H9 (cell line): ENCODE results near the gene FOXC2. TPM values are rescaled to one million over a fixed set of nuclear protein-coding genes. Genes with fewer than 3 reads are reported as not detected.

ENCODE experiments used
- DNase-seq: peaks from one replicate; pipeline ENCODE4 v3.0.0-alpha.2; 2017
- H2AFZ ChIP-seq: one replicate; pipeline ENCODE4 v1.6.1; 2013; ENCODE audit warnings: mild to moderate bottlenecking, low read length, control low read depth, moderate library complexity
- H2AK5ac ChIP-seq: 2 replicates; pipeline ENCODE4 v1.6.1; 2013; ENCODE audit warnings: low read length, control low read depth, mixed read lengths; ENCODE audit not compliant: insufficient read length
- H2BK120ac ChIP-seq: one replicate; pipeline ENCODE4 v1.6.1; 2013; ENCODE audit warnings: low read depth, mild to moderate bottlenecking, low read length, control low read depth, inconsistent platforms; ENCODE audit not compliant: poor library complexity, severe bottlenecking
- H2BK12ac ChIP-seq: 2 replicates; pipeline ENCODE4 v1.6.1; 2013; ENCODE audit warnings: low read length, control low read depth, mixed read lengths, low read depth; ENCODE audit not compliant: insufficient read length
- H2BK15ac ChIP-seq: 2 replicates; pipeline ENCODE4 v1.6.1; 2013; ENCODE audit warnings: low read depth, low read length, control low read depth
- H2BK20ac ChIP-seq: one replicate; pipeline ENCODE4 v1.6.1; 2013; ENCODE audit warnings: low read depth, mild to moderate bottlenecking, low read length, control low read depth, inconsistent platforms; ENCODE audit not compliant: poor library complexity, severe bottlenecking
- H2BK5ac ChIP-seq: 2 replicates; pipeline ENCODE4 v1.6.1; 2013; ENCODE audit warnings: low read length, control low read depth, mixed read lengths; ENCODE audit not compliant: insufficient read length
- H3K14ac ChIP-seq: 2 replicates; pipeline ENCODE4 v1.6.1; 2013; ENCODE audit warnings: low read length, control low read depth; ENCODE audit not compliant: insufficient read depth
- H3K18ac ChIP-seq: 2 replicates; pipeline ENCODE4 v1.6.1; 2013; ENCODE audit warnings: low read depth, mild to moderate bottlenecking, mixed read lengths, low read length, control low read depth; ENCODE audit not compliant: insufficient read length
- H3K23ac ChIP-seq: 2 replicates; pipeline ENCODE4 v1.6.1; 2013; ENCODE audit warnings: low read length, control low read depth, mixed read lengths, low read depth; ENCODE audit not compliant: insufficient read length
- H3K23me2 ChIP-seq: 2 replicates; pipeline ENCODE4 v1.6.1; 2013; ENCODE audit warnings: low read depth, mild to moderate bottlenecking, mixed read lengths, low read length, control low read depth; ENCODE audit not compliant: insufficient read length, poor library complexity, severe bottlenecking
- H3K27ac ChIP-seq: 2 replicates; pipeline ENCODE4 v1.5.1; 2013; ENCODE audit warnings: low read length, control low read depth, mixed read lengths, low read depth; ENCODE audit not compliant: insufficient read length
- H3K27me3 ChIP-seq: 2 replicates; pipeline ENCODE4 v1.6.1; 2013; ENCODE audit warnings: low read length, control low read depth, inconsistent platforms; ENCODE audit not compliant: insufficient read depth
- H3K4ac ChIP-seq: 2 replicates; pipeline ENCODE4 v1.6.1; 2013; ENCODE audit warnings: low read depth, mild to moderate bottlenecking, control low read depth, inconsistent platforms, low read length, moderate library complexity
- H3K4me1 ChIP-seq: 2 replicates; pipeline ENCODE4 v1.6.1; 2013; ENCODE audit warnings: low read length, control low read depth, inconsistent platforms; ENCODE audit not compliant: insufficient read depth
- H3K4me2 ChIP-seq: 2 replicates; pipeline ENCODE4 v1.6.1; 2013; ENCODE audit warnings: low read length, control low read depth, mixed read lengths; ENCODE audit not compliant: insufficient read length, insufficient read depth
- H3K56ac ChIP-seq: 2 replicates; pipeline ENCODE4 v1.6.1; 2013; ENCODE audit warnings: low read depth, mild to moderate bottlenecking, mixed read lengths, low read length, control low read depth; ENCODE audit not compliant: insufficient read length
- H3K79me1 ChIP-seq: 2 replicates; pipeline ENCODE4 v1.6.1; 2013; ENCODE audit warnings: low read depth, mild to moderate bottlenecking, moderate library complexity, low read length, control low read depth, inconsistent platforms; ENCODE audit not compliant: insufficient read depth, poor library complexity, severe bottlenecking
- H3K79me2 ChIP-seq: 2 replicates; pipeline ENCODE4 v1.6.1; 2013; ENCODE audit warnings: low read length, control low read depth, inconsistent platforms; ENCODE audit not compliant: insufficient read depth
- H3K9ac ChIP-seq: 2 replicates; pipeline ENCODE4 v1.6.1; 2013; ENCODE audit warnings: low read length, control low read depth, mixed read lengths; ENCODE audit not compliant: insufficient read length; ENCODE audit errors: extremely low read depth
- H3K9me3 ChIP-seq: one replicate; pipeline ENCODE4 v1.6.1; 2013; ENCODE audit warnings: low read depth, low read length, inconsistent platforms; ENCODE audit not compliant: control insufficient read depth
- H3T11ph ChIP-seq: one replicate; pipeline ENCODE4 v1.6.1; 2013; ENCODE audit warnings: mild to moderate bottlenecking, low read length, control low read depth, inconsistent platforms
- H4K20me1 ChIP-seq: one replicate; pipeline ENCODE4 v1.6.1; 2013; ENCODE audit not compliant: control insufficient read depth, insufficient read length, insufficient read depth
- H4K5ac ChIP-seq: 2 replicates; pipeline ENCODE4 v1.6.1; 2013; ENCODE audit warnings: low read depth, mild to moderate bottlenecking, mixed read lengths, low read length, control low read depth; ENCODE audit not compliant: insufficient read length
- H4K8ac ChIP-seq: replicated peaks from 2 replicates; pipeline ENCODE4 v1.6.1; 2013; ENCODE audit warnings: low read length, control low read depth, mixed read lengths, low read depth; ENCODE audit not compliant: insufficient read length
- H4K91ac ChIP-seq: 2 replicates; pipeline ENCODE4 v1.6.1; 2013; ENCODE audit warnings: low read depth, mild to moderate bottlenecking, moderate library complexity, mixed read lengths, low read length, control low read depth; ENCODE audit not compliant: insufficient read length
- H3K27ac Mint-ChIP-seq, 3 experiments: 2 replicates in 2 of 3; 3 replicates in 1 of 3; pipeline ENCODE4 v1.8.0; 2020 to 2021; ENCODE audit warnings: mixed read lengths in 3 of 3, mild to moderate bottlenecking in 1 of 3, moderate library complexity in 1 of 3
- H3K27me3 Mint-ChIP-seq: 2 replicates; pipeline ENCODE4 v1.8.0; 2021; ENCODE audit warnings: low read depth, mild to moderate bottlenecking, moderate library complexity, mixed read lengths
- H3K36me3 Mint-ChIP-seq, 3 experiments: 2 replicates in 2 of 3; 3 replicates in 1 of 3; pipeline ENCODE4 v1.8.0; 2020 to 2021; ENCODE audit warnings: low read depth in 3 of 3, mixed read lengths in 3 of 3; ENCODE audit not compliant: insufficient read depth in 1 of 3
- H3K4me1 Mint-ChIP-seq, 2 experiments: 2 replicates each; pipeline ENCODE4 v1.8.0; 2020; ENCODE audit warnings: mixed read lengths in 2 of 2
- H3K4me3 Mint-ChIP-seq, 2 experiments: 2 replicates in 1 of 2; 3 replicates in 1 of 2; pipeline ENCODE4 v1.8.0; 2020 to 2021; ENCODE audit warnings: mild to moderate bottlenecking in 2 of 2, mixed read lengths in 2 of 2, moderate library complexity in 1 of 2
- H3K9me3 Mint-ChIP-seq, 2 experiments: 2 replicates in 1 of 2; 3 replicates in 1 of 2; pipeline ENCODE4 v1.8.0; 2020; ENCODE audit warnings: mild to moderate bottlenecking in 2 of 2, mixed read lengths in 2 of 2, moderate library complexity in 1 of 2
- WGBS: extraction: QIAGEN DNeasy Blood & Tissue Kit; methylation state at CpG from one replicate; pipeline ENCODE4 v1.1.7; 2013; ENCODE audit warnings: missing lambda C conversion rate, low lambda C conversion rate, mixed read lengths; ENCODE audit not compliant: insufficient read length; ENCODE audit errors: extremely low coverage; 5-methylcytosine and 5-hydroxymethylcytosine counted together
- total RNA-seq: library from RNA; stranded (reverse); gene quantifications from 2 replicates; pipeline ENCODE4 v1.2.1, GENCODE V29; 2021
- TF ChIP-seq, protein P1 (sequence below): fragments of 200-600 bp; sonication (generic); conservative IDR thresholded peaks from 3 replicates; pipeline ENCODE4 v1.8.0; 2021; ENCODE audit warnings: antibody characterized with exemption, mild to moderate bottlenecking

The FOXC2 gene
- total RNA-seq, 1 experiment from 2014 or later = not detected

GRCh38 chr16:86575754-86576557 lies 9.3 kb downstream of the FOXC2 start:
- Histone ChIP-seq H3K27ac (no peak overlapping the region), H3K56ac (no peak overlapping the region), H4K91ac (no peak overlapping the region), H2BK12ac (no peak overlapping the region), H3K23ac (no peak overlapping the region), H3K79me2 (no peaks in the 10 kb centered on the region), H3K18ac (no peak overlapping the region), H4K8ac (no peak overlapping the region), H4K5ac (no peak overlapping the region), H3K9me3 (no peaks in the 10 kb centered on the region), H2BK120ac (no peak overlapping the region), H2BK5ac (no peak overlapping the region), H3K79me1 (no peaks in the 10 kb centered on the region), H3K4me2 (peak overlapping the region; percentile 54), H3T11ph (no peak overlapping the region), H3K9ac (no peak overlapping the region), H2AFZ (no peak overlapping the region), H3K27me3 (peaks cover 85% of the 10 kb centered on the region), H3K14ac (no peak overlapping the region; the same call in 1 of the 2 replicates), H2BK15ac (no peak overlapping the region), H2AK5ac (no peak overlapping the region), H3K23me2 (peaks cover 14% of the 10 kb centered on the region), H3K4ac (no peak overlapping the region), H2BK20ac (no peak overlapping the region), H3K4me1 (peaks cover 12% of the 10 kb centered on the region; the same call in 1 of the 2 replicates), H4K20me1 (no peaks in the 10 kb centered on the region)
- DNase-seq = peak; percentile 95
- H3K36me3 Mint-ChIP-seq = peaks cover 0 to 1% (median 0%) of the 10 kb centered on the region in 3 experiments; a peak in 2 of 7 replicates
- WGBS = no CpG with 5 or more reads among the region's 54 CpGs
- H3K9me3 Mint-ChIP-seq = peaks cover 3 to 5% of the 10 kb centered on the region in 2 experiments; a peak in 3 of 5 replicates
- TF ChIP-seq, protein P1, sequence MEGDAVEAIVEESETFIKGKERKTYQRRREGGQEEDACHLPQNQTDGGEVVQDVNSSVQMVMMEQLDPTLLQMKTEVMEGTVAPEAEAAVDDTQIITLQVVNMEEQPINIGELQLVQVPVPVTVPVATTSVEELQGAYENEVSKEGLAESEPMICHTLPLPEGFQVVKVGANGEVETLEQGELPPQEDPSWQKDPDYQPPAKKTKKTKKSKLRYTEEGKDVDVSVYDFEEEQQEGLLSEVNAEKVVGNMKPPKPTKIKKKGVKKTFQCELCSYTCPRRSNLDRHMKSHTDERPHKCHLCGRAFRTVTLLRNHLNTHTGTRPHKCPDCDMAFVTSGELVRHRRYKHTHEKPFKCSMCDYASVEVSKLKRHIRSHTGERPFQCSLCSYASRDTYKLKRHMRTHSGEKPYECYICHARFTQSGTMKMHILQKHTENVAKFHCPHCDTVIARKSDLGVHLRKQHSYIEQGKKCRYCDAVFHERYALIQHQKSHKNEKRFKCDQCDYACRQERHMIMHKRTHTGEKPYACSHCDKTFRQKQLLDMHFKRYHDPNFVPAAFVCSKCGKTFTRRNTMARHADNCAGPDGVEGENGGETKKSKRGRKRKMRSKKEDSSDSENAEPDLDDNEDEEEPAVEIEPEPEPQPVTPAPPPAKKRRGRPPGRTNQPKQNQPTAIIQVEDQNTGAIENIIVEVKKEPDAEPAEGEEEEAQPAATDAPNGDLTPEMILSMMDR = peak; percentile 77
- peaks cover 40 to 53% of the 10 kb centered on the region in 2 experiments for H3K4me1 Mint-ChIP-seq
- H3K4me3 Mint-ChIP-seq = peak overlapping the region; percentile 77 to 94
- H3K27ac Mint-ChIP-seq = no peak overlapping the region
- H3K27me3 Mint-ChIP-seq = peaks cover 97% of the 10 kb centered on the region
